SKM-1 (cell line): ENCODE measurements around the gene MED22.
"Not testable (repeated sequence)": the region's sequence is repeated elsewhere in the genome, so short reads cannot be mapped to it uniquely, and the experiment has no call there.

ENCODE experiments used
- DNase-seq: peaks from one replicate; lab custom pipeline; 2025; ENCODE audit not compliant: unreplicated experiment; lab: John Stamatoyannopoulos, UW

MED22 gene

GRCh38 chr9:133307301-133307700 lies 40.6 kb downstream of the MED22 start:
- no peak for DNase-seq

DNA sequence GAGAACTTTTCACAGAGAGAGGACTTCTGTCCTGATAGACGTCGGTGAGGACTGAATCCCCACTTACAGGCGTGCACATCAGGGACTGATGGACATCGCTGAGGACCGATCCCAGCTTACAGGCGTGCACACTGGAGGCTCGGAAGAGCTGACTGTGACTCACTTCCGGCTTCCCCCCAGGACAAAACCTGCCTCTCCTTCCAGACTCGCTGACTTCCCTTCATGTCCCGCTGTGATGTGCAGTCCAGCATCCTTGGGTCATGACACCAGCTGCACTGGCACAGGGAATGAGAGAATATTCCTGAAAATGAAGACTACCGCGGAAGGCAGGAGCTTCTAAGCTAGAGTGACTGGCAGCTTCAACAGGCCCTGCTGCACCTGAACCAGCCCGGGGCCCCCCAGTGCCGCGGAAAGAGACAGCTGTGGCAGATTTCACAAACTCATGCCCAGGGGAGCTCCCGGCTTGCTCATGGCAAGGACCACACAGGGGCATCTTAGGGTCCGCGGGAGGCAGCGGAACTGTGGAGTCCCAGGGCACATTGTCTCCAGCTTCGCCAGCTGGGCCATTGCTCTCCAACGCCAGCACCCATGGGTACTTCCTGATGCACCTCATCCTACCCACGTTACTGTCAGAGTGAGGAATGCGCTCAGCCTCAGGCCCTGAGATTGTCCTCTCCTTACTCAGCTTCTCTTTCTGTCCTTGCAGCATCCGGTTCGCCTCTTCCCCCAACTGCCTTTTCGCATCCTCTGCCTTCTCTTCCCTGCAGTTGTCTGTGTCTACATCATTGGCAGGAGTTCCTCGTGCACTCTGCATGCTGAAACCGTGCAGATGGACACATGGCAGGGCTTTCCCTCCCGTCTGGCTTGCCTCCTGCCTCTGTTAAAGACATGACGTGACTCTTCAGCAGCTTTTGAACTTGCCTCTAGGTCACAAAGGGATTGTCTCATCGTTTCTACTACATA lies 41.4 kb downstream of the MED22 start:
- DNase-seq, result no peak

DNA sequence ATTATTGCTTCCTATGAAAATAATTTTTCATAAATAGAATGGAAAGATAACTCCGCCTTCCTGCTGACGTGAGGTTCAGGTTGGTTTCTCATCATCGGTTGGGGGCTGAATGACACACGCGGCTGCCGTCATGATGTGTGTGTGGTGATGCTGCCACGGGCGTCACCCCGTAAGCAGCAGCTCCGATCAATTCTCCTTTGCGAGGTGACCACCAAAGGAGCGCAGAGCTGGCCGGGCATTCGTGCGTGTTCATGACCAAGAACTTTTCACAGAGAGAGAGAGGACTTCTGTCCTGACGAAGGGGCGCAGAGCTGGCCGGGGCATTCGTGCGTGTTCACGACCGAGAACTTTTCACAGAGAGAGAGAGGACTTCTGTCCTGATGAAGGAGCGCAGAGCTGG lies 42.2 kb downstream of the MED22 start:
- no peak for DNase-seq

DNA sequence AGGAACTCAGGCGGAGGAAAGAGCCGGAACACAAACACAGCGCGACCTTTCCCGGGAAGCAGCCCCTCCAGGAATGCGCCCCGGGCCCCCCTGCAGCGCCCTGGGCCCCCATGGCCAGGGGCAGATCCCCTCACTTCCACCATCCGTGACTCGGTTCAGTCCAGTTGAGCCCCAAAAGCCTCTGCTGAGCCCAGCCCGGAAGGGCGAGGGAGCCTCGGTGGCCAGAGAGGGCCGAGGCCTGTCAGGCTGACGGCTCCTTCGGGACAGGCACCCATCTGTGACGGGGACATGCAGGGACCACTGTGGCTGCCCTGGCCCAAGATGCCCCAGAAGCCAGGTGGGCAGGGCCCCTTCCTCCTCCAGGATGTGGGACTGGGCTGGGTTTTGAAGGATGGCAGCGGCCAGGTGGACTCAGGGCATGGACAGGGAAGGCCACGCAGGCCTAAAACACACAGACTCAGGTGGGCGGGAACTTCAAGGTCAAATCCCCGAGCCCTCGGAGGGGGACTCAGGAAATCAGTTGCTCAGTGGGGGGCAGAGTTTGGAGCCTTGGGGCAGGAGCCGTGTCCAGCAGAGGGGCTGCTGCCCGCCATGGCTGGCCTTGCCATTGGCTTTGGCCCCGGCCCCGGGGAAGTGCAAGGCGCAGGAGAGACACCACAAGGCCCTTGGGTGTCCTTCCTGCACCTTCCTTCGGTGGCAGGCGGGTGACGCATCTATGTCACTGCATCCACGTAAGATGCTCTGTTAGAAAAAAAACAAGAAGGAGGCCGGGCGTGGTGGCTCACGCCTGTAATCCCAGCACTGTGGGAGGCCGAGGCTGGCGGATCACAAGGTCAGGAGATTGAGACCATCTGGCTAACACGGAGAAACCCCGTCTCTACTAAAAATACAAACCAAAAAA lies 43.2 kb downstream of the MED22 start:
- DNase-seq, result no peak

GRCh38 chr9:133304158-133304470 lies 43.8 kb downstream of the MED22 start:
- DNase-seq, result no peak

DNA sequence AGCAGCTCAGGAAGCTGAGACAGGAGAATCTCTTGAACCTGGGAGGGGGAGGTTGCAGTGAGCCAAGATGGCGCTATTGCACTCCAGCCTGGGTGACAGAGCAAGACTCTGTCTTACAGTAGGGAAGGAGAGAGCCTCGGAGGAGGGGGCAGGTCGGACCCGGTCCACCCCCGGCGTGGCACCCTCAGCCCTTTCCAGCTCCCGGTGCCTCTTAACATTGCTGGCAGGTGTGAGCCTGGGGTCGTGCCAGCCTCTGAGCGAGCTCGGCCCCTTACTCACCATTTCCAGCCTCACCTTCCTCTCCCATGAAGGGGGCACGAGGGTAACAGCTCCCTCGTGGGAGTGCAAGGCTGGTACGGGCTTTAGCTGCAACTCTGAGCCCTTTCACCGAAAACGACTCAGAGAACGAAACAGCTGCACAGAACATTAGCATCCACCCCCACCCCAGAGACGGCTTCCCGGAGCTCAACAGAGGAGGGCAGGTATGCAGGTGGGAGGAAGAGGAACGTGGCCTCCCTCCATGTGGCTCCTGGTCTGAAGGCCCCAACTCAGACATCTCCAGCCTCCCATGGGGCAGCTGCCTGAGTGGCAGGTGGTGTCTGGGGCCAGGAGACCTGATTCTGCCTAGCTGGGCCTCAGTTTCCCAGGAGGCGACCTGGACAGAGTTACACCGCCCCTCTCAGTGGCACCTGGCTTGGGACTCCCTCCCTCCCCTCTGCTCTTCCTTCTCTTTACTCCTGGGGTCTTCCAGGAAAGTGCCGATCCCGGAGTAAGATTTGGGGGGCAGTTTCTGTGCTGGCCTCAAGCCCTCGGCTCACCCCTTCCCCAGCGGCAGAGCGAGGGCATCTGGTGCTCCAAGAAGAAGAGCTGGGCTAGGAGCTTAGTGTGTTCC lies 44.4 kb downstream of the MED22 start:
- DNase-seq, result no peak

DNA sequence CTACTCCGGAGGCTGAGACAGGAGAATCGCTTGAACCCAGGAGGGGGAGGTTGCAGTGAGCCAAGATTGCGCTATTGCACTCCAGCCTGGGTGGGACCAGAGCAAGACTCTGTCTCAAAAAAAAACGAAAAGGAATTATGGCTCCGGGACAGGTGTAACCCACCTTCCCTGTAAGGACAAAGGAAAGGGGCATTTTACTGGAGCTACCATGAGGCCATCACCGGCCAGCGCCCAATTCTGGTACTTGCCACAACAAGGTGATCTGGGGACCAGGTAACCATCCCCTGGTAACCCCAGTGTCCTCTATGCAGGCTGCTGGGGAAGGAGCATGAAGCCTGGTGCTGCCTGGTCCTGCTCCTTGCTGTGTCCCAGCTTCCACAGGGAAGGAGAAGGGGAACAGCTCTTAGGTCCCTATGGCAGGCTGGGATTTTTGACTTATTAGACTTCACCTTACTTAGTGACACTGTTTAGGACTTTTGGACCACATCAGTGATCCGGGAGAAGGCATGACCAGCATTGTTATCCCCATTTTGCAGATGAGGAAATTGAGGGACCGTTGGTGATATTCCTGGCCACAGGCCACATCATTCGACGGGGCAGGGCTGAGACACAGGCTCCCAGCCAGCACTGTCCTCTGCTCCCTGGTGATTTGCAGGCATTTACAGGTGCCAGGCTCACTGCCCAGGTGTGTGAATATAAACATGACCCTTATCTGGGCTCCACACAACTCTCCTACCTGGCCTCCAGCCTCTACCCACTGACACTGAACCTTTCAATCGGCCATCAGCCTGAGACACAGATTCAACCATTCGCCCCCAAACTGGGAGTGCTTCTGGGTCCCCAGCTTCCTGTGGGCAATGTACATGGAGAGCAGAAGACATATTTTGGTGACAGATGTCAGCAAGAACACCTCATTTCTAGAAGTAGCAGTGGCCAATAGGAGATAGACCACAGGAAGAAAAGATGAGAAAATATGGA lies 46.4 kb downstream of the MED22 start:
- DNase-seq, result no peak

- DNase-seq, result not testable (repeated sequence)
Measured at GRCh38 chr9:133299996-133300395, 47.9 kb downstream of the MED22 start.

- DNase-seq, result no peak
Measured at GRCh38 chr9:133294257-133294656, 53.7 kb downstream of the MED22 start.

GRCh38 chr9:133290751-133291302 lies 57.1 kb downstream of the MED22 start:
- no peak for DNase-seq
